ENCODE results near the gene CARF.
"Not testable (repeated sequence)": the region's sequence is repeated elsewhere in the genome, so short reads cannot be mapped to it uniquely, and the experiment has no call there.

CARF gene

GRCh38 chr2:202960524-202960923 lies 48.4 kb downstream of the CARF start:
- DNase-seq (ENCODE audit: low read depth in 2 of 2) = no peak
- no peak for TF ChIP-seq CTCF (IDR thresholded peaks at IDR 0.05; ENCODE audit: low read depth, low read length)
- no peak overlapping the region for H3K4me3 ChIP-seq (replicated peaks in 1 of 2; ENCODE audit: low read depth in 2 of 2, low read length in 2 of 2)

- no peak for TF ChIP-seq CTCF (IDR thresholded peaks at IDR 0.05; ENCODE audit: low read depth, low read length)
- no peak overlapping the region for H3K4me3 ChIP-seq (replicated peaks in 1 of 2; ENCODE audit: low read depth in 2 of 2, low read length in 2 of 2)
- no peak for DNase-seq (ENCODE audit: low read depth in 2 of 2)
Measured at GRCh38 chr2:202963712-202964111, 51.6 kb downstream of the CARF start.

DNA sequence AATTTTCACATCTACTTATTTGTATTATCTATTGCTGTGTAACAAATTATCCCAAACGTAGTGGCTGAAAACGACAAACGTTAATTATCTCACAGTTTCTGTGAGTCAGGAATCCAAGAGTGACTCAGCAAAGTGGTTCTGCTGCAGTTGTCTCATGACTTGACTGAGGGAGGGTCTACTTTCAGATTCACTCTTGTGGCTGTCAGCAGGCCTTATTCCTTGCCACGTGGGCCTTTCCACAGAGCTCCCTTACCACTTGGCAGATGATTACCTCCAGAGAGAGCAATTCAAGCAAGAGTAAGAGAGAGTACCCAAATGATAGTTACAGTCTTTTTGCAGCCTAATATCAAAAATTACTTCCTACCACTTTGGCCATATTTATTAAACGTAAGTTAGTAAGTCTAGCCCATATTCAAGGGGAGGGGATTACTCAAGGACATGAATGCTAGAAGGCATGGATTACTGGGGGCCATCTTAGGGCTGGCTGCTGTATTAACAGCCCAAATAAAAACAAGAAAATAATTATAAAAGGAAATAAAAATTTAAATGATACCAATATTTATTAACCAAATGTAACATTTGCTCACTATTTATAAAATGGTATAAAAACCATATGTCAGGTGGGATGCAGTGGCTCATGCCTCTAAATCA lies 53.9 kb downstream of the CARF start:
- no peak for TF ChIP-seq CTCF (IDR thresholded peaks at IDR 0.05; ENCODE audit: low read depth, low read length)
- peak; percentile 81 to 83 for DNase-seq (ENCODE audit: low read depth in 2 of 2)
- H3K4me3 ChIP-seq (replicated peaks in 1 of 2; ENCODE audit: low read depth in 2 of 2, low read length in 2 of 2) = no peak overlapping the region

GRCh38 chr2:202969404-202969803 lies 57.3 kb downstream of the CARF start:
- not testable (repeated sequence) for H3K4me3 ChIP-seq (replicated peaks in 1 of 2; ENCODE audit: low read depth in 2 of 2, low read length in 2 of 2)

GRCh38 chr2:202976809-202977208 lies 64.7 kb downstream of the CARF start:
- TF ChIP-seq CTCF (IDR thresholded peaks at IDR 0.05; ENCODE audit: low read depth, low read length) = no peak
- no peak for DNase-seq (ENCODE audit: low read depth in 2 of 2)

More at GRCh38 chr2:202969404-202969803, 57.3 kb downstream of the CARF start:
- not testable (repeated sequence) for DNase-seq (ENCODE audit: low read depth in 2 of 2)

GRCh38 chr2:202982779-202983491 lies 70.9 kb downstream of the CARF start:
- no peak for TF ChIP-seq CTCF (IDR thresholded peaks at IDR 0.05; ENCODE audit: low read depth, low read length)
- H3K4me3 ChIP-seq (replicated peaks in 1 of 2; ENCODE audit: low read depth in 2 of 2, low read length in 2 of 2) = no peak overlapping the region
- no peak for DNase-seq (ENCODE audit: low read depth in 2 of 2)

More at GRCh38 chr2:202976809-202977208, 64.7 kb downstream of the CARF start:
- H3K4me3 ChIP-seq (replicated peaks in 1 of 2; ENCODE audit: low read depth in 2 of 2, low read length in 2 of 2) = no peak overlapping the region

DNA sequence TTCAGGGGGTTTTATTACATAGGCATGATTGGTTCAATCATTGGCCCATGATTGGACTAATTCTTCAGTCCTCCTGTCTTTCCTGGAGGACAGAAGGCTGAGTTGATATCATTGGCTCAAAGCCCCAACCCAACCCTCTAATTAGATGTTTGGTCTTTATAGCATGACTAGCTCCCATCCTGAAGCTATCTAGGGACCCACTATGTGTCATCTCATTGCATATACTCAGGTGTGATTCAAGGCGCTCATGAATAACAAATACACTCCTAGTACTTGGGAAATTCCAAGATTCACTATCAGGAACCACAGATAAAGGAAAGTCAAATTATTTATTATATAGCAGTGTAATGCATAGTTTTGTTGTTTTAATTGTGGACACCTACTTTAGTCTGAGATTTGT lies 77.7 kb downstream of the CARF start:
- no peak for DNase-seq (ENCODE audit: low read depth in 2 of 2)
- TF ChIP-seq CTCF (IDR thresholded peaks at IDR 0.05; ENCODE audit: low read depth, low read length) = no peak
- H3K4me3 ChIP-seq (replicated peaks in 1 of 2; ENCODE audit: low read depth in 2 of 2, low read length in 2 of 2) = no peak overlapping the region
